ENCODE results near the gene OR56A4. TPM values are rescaled to one million over a fixed set of nuclear protein-coding genes. Genes with fewer than 3 reads are reported as not detected.
A peak's percentile ranks its signal among the peaks of the same experiment; 100 is the strongest.
"Not testable (repeated sequence)": the region's sequence is repeated elsewhere in the genome, so short reads cannot be mapped to it uniquely, and the experiment has no call there.

The OR56A4 gene
- total RNA-seq, 1 experiment from 2014 or later: not detected

- DNase-seq (ENCODE audit: low spot score): not testable (repeated sequence)
Observed at GRCh38 chr11:5960704-5961320, 45.9 kb downstream of the OR56A4 start.

- DNase-seq (ENCODE audit: low spot score): no peak
Observed at GRCh38 chr11:5955586-5955985, 51.2 kb downstream of the OR56A4 start.

Small RNAs within 50 kb of the gene (small RNA-seq; reads per million reads assigned to genes)
- 1.6 reads per million, percentile 58 among the genes with 10 or more reads in this experiment for gene RNA5SP329

Other genes starting within 250 kb of the OR56A4 start
- not detected in 2 replicates for gene OR52N5, start 223.6 kb downstream of the OR56A4 start, total RNA-seq (2014; rRNA removed; shearing (Covaris generic))
- not detected in 2 replicates for gene OR52N1, start 215.7 kb downstream of the OR56A4 start, total RNA-seq (2014; rRNA removed; shearing (Covaris generic))
- not detected in 2 replicates for gene OR52N2, start 198.0 kb downstream of the OR56A4 start, total RNA-seq (2014; rRNA removed; shearing (Covaris generic))
- not detected in 2 replicates for gene OR52E6, start 165.0 kb downstream of the OR56A4 start, total RNA-seq (2014; rRNA removed; shearing (Covaris generic))
- gene OR52E8, start 149.3 kb downstream of the OR56A4 start, total RNA-seq (2014; rRNA removed; shearing (Covaris generic)): not detected in 2 replicates
- not detected in 2 replicates for gene OR52E4, start 126.3 kb downstream of the OR56A4 start, total RNA-seq (2014; rRNA removed; shearing (Covaris generic))
- not detected in 2 replicates for gene OR52E5, start 113.7 kb downstream of the OR56A4 start, total RNA-seq (2014; rRNA removed; shearing (Covaris generic))
- gene OR56A3, start 64.7 kb downstream of the OR56A4 start, total RNA-seq (2014; rRNA removed; shearing (Covaris generic)): not detected in 2 replicates
- not detected in 2 replicates for gene OR56A5, start 38.5 kb downstream of the OR56A4 start, total RNA-seq (2014; rRNA removed; shearing (Covaris generic))
- gene OR52L1, start 20.0 kb downstream of the OR56A4 start, total RNA-seq (2014; rRNA removed; shearing (Covaris generic)): not detected in 2 replicates
- not detected in 2 replicates for gene OR56A1, start 23.8 kb upstream of the OR56A4 start, total RNA-seq (2014; rRNA removed; shearing (Covaris generic))
- not detected in 2 replicates for gene OR56B4, start 100.7 kb upstream of the OR56A4 start, total RNA-seq (2014; rRNA removed; shearing (Covaris generic))
- 0.42 TPM in 1 of 2 replicates, not detected in the other for gene OR52B2, start 163.4 kb upstream of the OR56A4 start, total RNA-seq (2014; rRNA removed; shearing (Covaris generic))
- not detected in 2 replicates for gene OR52W1, start 192.3 kb upstream of the OR56A4 start, total RNA-seq (2014; rRNA removed; shearing (Covaris generic))
- not detected in 2 replicates for gene C11orf42, start 198.6 kb upstream of the OR56A4 start, total RNA-seq (2014; rRNA removed; shearing (Covaris generic))
- gene FHIP1B, start 227.7 kb upstream of the OR56A4 start, total RNA-seq (2014; rRNA removed; shearing (Covaris generic)): 98.4 and 136 TPM in 2 replicates
- gene CNGA4, start 232.1 kb upstream of the OR56A4 start, total RNA-seq (2014; rRNA removed; shearing (Covaris generic)): 0.63 TPM in 1 of 2 replicates, not detected in the other

All from HT-29 (cell line).